Stimulated activated CD8-positive, alpha-beta memory T cell treated with anti-CD3 and anti-CD28 coated beads, Interleukin-12 subunit alpha, Interleukin-12 subunit beta, amount 100 ng/mL, for 24 hours (primary cell): ENCODE measurements around the gene LYPD5.
"Not testable (repeated sequence)": the region's sequence is repeated elsewhere in the genome, so short reads cannot be mapped to it uniquely, and the experiment has no call there.

Source experiments
- DNase-seq: peaks from one replicate; pipeline ENCODE4 v3.0.0-alpha.2; 2020; ENCODE audit errors: extremely low read depth

The LYPD5 gene

GRCh38 chr19:43806401-43806800 lies 4.2 kb upstream of the LYPD5 start:
- DNase-seq, result not testable (repeated sequence)

- DNase-seq, result no peak
Measured at GRCh38 chr19:43804432-43804831, 2.2 kb upstream of the LYPD5 start.

- no peak for DNase-seq
Measured at GRCh38 chr19:43799502-43800142, 2.6 kb downstream of the LYPD5 start.

GRCh38 chr19:43798546-43799409 lies 3.5 kb downstream of the LYPD5 start:
- DNase-seq, result no peak

- DNase-seq, result no peak
Measured at GRCh38 chr19:43798026-43798545, 4.2 kb downstream of the LYPD5 start.

GRCh38 chr19:43797556-43797955 lies 4.7 kb downstream of the LYPD5 start:
- no peak for DNase-seq

- DNase-seq, result no peak
Measured at GRCh38 chr19:43797118-43797517, 5.1 kb downstream of the LYPD5 start.

- DNase-seq, result no peak
Measured at GRCh38 chr19:43790587-43790986, 11.7 kb downstream of the LYPD5 start.

- DNase-seq, result no peak
Measured at GRCh38 chr19:43789029-43789428, 13.2 kb downstream of the LYPD5 start.

- no peak for DNase-seq
Measured at GRCh38 chr19:43786665-43787064, 15.6 kb downstream of the LYPD5 start.

- no peak for DNase-seq
Measured at GRCh38 chr19:43784981-43785808, 17.1 kb downstream of the LYPD5 start.

GRCh38 chr19:43784241-43784980 lies 17.8 kb downstream of the LYPD5 start:
- peak; percentile 42 for DNase-seq

GRCh38 chr19:43783636-43784035 lies 18.6 kb downstream of the LYPD5 start:
- no peak for DNase-seq

GRCh38 chr19:43782689-43783231 lies 19.5 kb downstream of the LYPD5 start:
- no peak for DNase-seq

- DNase-seq, result no peak
Measured at GRCh38 chr19:43782311-43782660, 20.0 kb downstream of the LYPD5 start.

- no peak for DNase-seq
Measured at GRCh38 chr19:43781630-43782310, 20.5 kb downstream of the LYPD5 start.

- DNase-seq, result peak; percentile 55
Measured at GRCh38 chr19:43780706-43781525, 21.3 kb downstream of the LYPD5 start, which contains the start of gene KCNN4. TSS of gene KCNN4 (minus strand) at chr19:43780973. CDS start at chr19:43780861, 112 bp downstream.

GRCh38 chr19:43779820-43780219 lies 22.4 kb downstream of the LYPD5 start:
- no peak for DNase-seq

GRCh38 chr19:43779147-43779819 lies 23.0 kb downstream of the LYPD5 start:
- DNase-seq, result no peak
